ENCODE measurements around the gene CBFA2T3.

CBFA2T3 gene

GRCh38 chr16:88959022-88959421 lies 18.0 kb downstream of the CBFA2T3 start:
- H3K27me3 ChIP-seq (ENCODE audit: insufficient read depth, low read length, poor library complexity), result no peaks in the 10 kb centered on the region
- ATAC-seq (ENCODE audit: insufficient read depth, low read depth), result no peak
- H3K79me2 ChIP-seq (ENCODE audit: insufficient read depth, low read length), result no peaks in the 10 kb centered on the region

GRCh38 chr16:88957887-88958577 lies 19.0 kb downstream of the CBFA2T3 start:
- Histone ChIP-seq H3K27ac (ENCODE audit: low read length) (no peak overlapping the region), H3K9ac (ENCODE audit: low read depth, low read length) (no peak overlapping the region), H3K4me3 (ENCODE audit: low read depth in 1 of 2, low read length in 2 of 2) (no peak overlapping the region), H3K4me2 (ENCODE audit: insufficient read depth, low read length) (no peak overlapping the region), H3K9me3 (ENCODE audit: insufficient read depth, low read length, severe bottlenecking) (no peaks in the 10 kb centered on the region), H3K4me1 (ENCODE audit: insufficient read depth, low read length) (peaks cover 11% of the 10 kb centered on the region), H3K27me3 (ENCODE audit: insufficient read depth, low read length, poor library complexity) (no peaks in the 10 kb centered on the region), H3K36me3 (ENCODE audit: insufficient read depth, low read length) (no peaks in the 10 kb centered on the region), H3K79me2 (ENCODE audit: insufficient read depth, low read length) (no peaks in the 10 kb centered on the region), H2AFZ (ENCODE audit: low read depth, low read length) (no peak overlapping the region), H4K20me1 (ENCODE audit: insufficient read depth, low read length) (peaks cover 4% of the 10 kb centered on the region; the same call in 1 of the 2 replicates)
- TF ChIP-seq, protein P1, sequence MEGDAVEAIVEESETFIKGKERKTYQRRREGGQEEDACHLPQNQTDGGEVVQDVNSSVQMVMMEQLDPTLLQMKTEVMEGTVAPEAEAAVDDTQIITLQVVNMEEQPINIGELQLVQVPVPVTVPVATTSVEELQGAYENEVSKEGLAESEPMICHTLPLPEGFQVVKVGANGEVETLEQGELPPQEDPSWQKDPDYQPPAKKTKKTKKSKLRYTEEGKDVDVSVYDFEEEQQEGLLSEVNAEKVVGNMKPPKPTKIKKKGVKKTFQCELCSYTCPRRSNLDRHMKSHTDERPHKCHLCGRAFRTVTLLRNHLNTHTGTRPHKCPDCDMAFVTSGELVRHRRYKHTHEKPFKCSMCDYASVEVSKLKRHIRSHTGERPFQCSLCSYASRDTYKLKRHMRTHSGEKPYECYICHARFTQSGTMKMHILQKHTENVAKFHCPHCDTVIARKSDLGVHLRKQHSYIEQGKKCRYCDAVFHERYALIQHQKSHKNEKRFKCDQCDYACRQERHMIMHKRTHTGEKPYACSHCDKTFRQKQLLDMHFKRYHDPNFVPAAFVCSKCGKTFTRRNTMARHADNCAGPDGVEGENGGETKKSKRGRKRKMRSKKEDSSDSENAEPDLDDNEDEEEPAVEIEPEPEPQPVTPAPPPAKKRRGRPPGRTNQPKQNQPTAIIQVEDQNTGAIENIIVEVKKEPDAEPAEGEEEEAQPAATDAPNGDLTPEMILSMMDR (IDR thresholded peaks at IDR 0.05; ENCODE audit: borderline replicate concordance, extremely low read depth, low read length, poor library complexity, severe bottlenecking), result no peak
- DNase-seq (no peak), ATAC-seq (ENCODE audit: insufficient read depth, low read depth) (no peak)

More at GRCh38 chr16:88959022-88959421, 18.0 kb downstream of the CBFA2T3 start:
- TF ChIP-seq, protein P1 (IDR thresholded peaks at IDR 0.05; ENCODE audit: borderline replicate concordance, extremely low read depth, low read length, poor library complexity, severe bottlenecking), result no peak
- TF ChIP-seq EZH2 (IDR thresholded peaks at IDR 0.05; ENCODE audit: borderline replicate concordance, low read depth, low read length, severe bottlenecking), result no peak
- H3K27ac ChIP-seq (ENCODE audit: low read length), result no peak overlapping the region
- DNase-seq, result no peak
- H3K9me3 ChIP-seq (ENCODE audit: insufficient read depth, low read length, severe bottlenecking), result no peaks in the 10 kb centered on the region
- H3K4me3 ChIP-seq (ENCODE audit: low read depth in 1 of 2, low read length in 2 of 2), result no peak overlapping the region
- H3K9ac ChIP-seq (ENCODE audit: low read depth, low read length), result no peak overlapping the region
- H3K36me3 ChIP-seq (ENCODE audit: insufficient read depth, low read length), result no peaks in the 10 kb centered on the region
- peaks cover 18% of the 10 kb centered on the region for H3K4me1 ChIP-seq (ENCODE audit: insufficient read depth, low read length)
- H3K4me2 ChIP-seq (ENCODE audit: insufficient read depth, low read length), result no peak overlapping the region
- no peak overlapping the region for H2AFZ ChIP-seq (ENCODE audit: low read depth, low read length)
- peaks cover 2% of the 10 kb centered on the region; the same call in 1 of the 2 replicates for H4K20me1 ChIP-seq (ENCODE audit: insufficient read depth, low read length)

- Histone ChIP-seq H3K9me3 (ENCODE audit: insufficient read depth, low read length, severe bottlenecking) (no peaks in the 10 kb centered on the region), H3K4me1 (ENCODE audit: insufficient read depth, low read length) (peaks cover 4% of the 10 kb centered on the region), H3K9ac (ENCODE audit: low read depth, low read length) (no peak overlapping the region), H4K20me1 (ENCODE audit: insufficient read depth, low read length) (peaks cover 4% of the 10 kb centered on the region; the same call in 1 of the 2 replicates), H3K36me3 (ENCODE audit: insufficient read depth, low read length) (no peaks in the 10 kb centered on the region), H3K27ac (ENCODE audit: low read length) (no peak overlapping the region), H3K79me2 (ENCODE audit: insufficient read depth, low read length) (no peaks in the 10 kb centered on the region), H3K4me2 (ENCODE audit: insufficient read depth, low read length) (no peak overlapping the region), H2AFZ (ENCODE audit: low read depth, low read length) (no peak overlapping the region), H3K27me3 (ENCODE audit: insufficient read depth, low read length, poor library complexity) (no peaks in the 10 kb centered on the region), H3K4me3 (ENCODE audit: low read depth in 1 of 2, low read length in 2 of 2) (no peak overlapping the region)
- DNase-seq (no peak), ATAC-seq (ENCODE audit: insufficient read depth, low read depth) (no peak)
- TF ChIP-seq EZH2 (IDR thresholded peaks at IDR 0.05; ENCODE audit: borderline replicate concordance, low read depth, low read length, severe bottlenecking), result no peak
- TF ChIP-seq, protein P1 (IDR thresholded peaks at IDR 0.05; ENCODE audit: borderline replicate concordance, extremely low read depth, low read length, poor library complexity, severe bottlenecking), result no peak
Observed at GRCh38 chr16:88957433-88957767, 19.6 kb downstream of the CBFA2T3 start.

Data from DND-41 (cell line).